ENCODE data around the gene ANAPC13.

Gene ANAPC13

DNA sequence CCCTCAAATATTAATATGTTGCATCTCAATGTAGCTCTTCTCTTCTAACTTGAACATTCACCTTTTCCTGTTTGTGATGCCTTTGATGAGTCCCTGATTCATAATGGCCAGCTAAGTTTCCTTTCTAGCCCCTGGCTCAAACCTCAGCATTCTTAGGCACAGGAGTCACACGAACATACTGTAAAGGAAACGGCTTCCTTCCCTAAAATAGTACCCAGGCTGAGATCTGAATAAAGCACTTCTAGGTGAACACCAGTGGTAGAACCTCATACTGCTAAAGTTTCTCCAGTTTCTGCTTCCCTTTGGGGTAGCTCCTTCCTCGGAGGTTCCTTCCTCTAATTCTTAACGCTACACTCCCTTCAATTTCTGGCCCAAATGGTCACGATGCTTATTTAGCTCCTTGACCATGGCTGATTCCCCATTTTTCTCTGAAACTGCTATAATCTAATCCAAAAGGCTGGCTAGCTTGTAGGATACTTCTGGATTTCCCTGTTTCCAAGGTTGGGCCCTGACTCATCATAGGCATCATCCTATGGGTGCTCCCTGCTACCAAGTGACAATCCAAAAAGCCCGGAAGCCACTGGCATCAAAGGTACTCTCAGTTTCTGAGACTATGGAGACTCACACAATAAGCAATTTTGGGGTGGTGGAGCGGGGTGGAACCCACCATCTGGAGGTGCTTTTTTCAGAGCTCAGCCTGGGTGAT is 2.4 kb downstream of the ANAPC13 start:
- no peak for DNase-seq (ENCODE audit: low spot score)

GRCh38 chr3:134482622-134483021 is 3.2 kb downstream of the ANAPC13 start:
- no peak for DNase-seq (ENCODE audit: low spot score)

DNA sequence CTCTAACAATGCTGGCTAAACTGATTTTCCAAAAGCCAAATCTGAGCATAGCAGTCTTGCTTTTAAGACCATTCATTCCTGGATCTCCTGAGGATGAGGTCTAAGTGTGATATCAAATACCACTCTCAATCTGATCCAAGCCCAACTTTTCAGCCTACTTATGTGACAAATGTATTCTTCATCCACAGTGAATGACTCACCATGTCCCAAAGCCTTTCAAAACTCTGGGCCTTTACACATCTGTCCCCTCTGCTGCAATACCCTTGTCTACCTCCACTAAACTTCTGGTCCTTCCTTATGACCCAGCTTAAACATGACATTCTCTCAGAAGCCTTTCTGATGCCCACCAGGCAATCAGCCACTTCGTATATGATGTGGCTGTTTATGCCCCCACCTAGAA is 4.6 kb downstream of the ANAPC13 start:
- no peak for DNase-seq (ENCODE audit: low spot score)

GRCh38 chr3:134480546-134480945 is 5.2 kb downstream of the ANAPC13 start:
- DNase-seq (ENCODE audit: low spot score), result no peak

- no peak for DNase-seq (ENCODE audit: low spot score)
Measured at GRCh38 chr3:134477938-134478337, 7.8 kb downstream of the ANAPC13 start.

- no peak for DNase-seq (ENCODE audit: low spot score)
Measured at GRCh38 chr3:134477002-134477401, 8.8 kb downstream of the ANAPC13 start.

- DNase-seq (ENCODE audit: low spot score), result no peak
Measured at GRCh38 chr3:134476306-134476705, 9.5 kb downstream of the ANAPC13 start.

DNA sequence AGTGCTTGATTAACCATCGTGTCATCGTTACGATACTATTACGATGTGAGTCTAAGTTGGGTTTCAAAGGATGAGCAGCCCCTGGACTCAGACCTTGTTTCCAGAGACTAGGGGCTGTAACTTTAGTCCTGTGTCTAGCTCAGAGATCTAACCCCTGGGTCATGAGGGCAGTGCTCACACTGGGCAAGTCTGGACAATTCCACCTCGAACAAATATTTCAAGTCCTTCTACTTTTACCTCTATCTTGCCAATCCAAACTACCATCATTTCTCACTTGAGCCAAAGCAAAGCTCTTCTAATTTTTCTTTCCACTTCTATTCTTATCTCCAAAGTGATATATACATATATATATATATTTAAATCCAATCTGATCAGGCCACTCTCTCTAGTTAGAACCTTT is 10.8 kb downstream of the ANAPC13 start:
- DNase-seq (ENCODE audit: low spot score), result no peak

- DNase-seq (ENCODE audit: low spot score), result peak; percentile 68
Measured at GRCh38 chr3:134473868-134474546, 11.8 kb downstream of the ANAPC13 start.

- DNase-seq (ENCODE audit: low spot score), result no peak
Measured at GRCh38 chr3:134472831-134473230, 13.0 kb downstream of the ANAPC13 start.

DNA sequence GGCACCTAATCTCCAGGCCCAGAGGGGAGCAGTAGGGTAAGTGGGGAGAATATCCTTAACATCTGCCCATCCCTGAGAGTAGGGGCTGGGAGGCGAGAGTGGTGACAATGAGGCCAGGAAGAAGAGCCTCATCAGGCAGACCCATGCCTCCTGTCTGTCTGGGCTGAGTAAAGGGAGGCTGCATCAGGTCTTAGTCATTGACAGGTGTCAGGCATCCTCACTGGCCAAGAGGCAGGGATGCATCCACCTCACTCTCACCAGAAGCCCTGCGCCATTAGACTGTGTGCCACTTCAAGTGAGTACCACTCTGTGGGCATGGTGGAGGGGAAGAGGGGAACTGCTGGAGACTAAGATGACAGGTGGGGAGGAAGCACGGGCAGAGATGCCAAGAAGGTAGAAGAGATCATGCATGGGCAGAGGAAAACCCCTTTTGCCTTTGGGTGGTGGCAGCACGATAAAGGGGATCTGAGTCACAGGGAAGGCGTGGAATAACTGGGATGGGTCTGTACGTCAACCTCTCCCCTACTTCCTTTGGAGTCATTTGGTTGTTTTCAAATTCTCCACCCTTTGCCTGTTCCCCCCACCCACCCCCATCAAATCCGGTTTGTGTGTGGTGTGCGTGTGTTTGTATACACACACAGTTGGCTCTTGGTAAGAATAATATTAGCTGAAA is 14.1 kb downstream of the ANAPC13 start:
- no peak for DNase-seq (ENCODE audit: low spot score)

GRCh38 chr3:134468519-134468918 is 17.3 kb downstream of the ANAPC13 start:
- no peak for DNase-seq (ENCODE audit: low spot score)

DNA sequence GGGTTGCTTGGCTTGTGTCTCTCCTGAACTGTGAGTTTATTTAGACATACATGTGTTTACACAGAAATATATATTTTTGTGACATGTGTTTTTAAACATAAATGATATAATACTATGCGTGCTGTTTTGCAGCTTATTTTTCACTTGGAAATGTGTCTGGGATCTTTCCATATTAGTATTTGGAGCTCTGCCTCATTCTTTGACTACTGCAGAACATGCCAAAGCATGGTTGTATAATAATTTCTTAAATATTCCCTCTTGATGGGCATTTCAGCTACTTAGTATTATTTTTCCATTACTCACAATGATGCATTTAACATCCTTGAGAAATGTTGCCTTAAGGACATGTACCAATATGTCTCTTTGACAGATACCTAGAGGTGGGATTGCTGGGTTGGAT is 19.5 kb downstream of the ANAPC13 start:
- no peak for DNase-seq (ENCODE audit: low spot score)

DNA sequence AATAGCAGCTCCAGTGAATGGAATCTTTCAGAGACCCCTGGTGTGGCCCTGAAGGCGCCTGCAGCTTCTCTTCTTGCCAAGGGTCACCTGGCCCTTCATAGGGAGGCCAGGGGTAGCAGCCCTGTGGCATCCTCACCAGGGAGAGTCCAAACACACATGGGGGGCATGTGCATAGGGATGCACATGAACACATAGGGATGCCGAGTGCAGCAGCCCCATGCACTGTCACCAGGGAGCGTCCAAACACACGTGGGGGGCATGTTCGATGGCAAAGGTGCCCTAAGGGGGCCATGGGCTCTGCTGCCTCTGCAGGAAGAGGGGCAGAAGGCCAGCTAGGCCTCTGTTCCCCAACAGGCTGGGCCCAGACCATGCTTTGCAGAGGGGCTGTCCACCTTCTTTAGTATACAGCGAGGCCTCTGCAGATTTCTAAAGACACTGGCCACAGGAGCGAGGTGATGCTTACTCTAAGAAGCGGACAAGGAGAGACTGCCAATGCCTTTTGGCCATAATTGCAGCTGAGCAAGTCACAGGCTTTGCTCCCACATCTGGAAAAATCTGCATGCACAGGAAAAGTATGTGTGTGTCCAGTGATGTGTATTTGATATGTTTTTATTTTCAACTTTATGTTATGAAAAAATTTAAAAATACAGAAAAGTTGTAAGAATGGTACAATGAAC is 21.0 kb downstream of the ANAPC13 start:
- DNase-seq (ENCODE audit: low spot score), result no peak

- no peak for DNase-seq (ENCODE audit: low spot score)
Measured at GRCh38 chr3:134464064-134464688, 21.6 kb downstream of the ANAPC13 start.

DNA sequence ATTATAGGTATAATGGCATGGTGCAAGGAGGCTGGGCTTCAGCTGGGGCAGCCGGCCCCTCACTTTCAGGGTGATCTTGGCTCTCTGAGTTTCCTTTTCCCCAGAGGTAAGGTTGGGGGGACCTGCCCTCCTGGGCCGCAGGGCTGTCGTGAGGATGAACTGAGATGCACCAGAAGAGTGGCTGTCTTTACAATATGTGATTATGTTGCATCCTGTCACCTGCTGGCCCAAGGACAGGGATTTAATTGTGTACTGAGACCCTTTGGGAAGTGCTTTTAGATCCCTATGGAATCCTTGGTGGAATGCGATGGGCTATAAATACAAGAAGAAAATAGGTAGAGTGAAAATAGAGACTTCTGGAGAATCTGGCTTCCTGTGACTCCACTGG is 22.1 kb downstream of the ANAPC13 start:
- no peak for DNase-seq (ENCODE audit: low spot score)

DNA sequence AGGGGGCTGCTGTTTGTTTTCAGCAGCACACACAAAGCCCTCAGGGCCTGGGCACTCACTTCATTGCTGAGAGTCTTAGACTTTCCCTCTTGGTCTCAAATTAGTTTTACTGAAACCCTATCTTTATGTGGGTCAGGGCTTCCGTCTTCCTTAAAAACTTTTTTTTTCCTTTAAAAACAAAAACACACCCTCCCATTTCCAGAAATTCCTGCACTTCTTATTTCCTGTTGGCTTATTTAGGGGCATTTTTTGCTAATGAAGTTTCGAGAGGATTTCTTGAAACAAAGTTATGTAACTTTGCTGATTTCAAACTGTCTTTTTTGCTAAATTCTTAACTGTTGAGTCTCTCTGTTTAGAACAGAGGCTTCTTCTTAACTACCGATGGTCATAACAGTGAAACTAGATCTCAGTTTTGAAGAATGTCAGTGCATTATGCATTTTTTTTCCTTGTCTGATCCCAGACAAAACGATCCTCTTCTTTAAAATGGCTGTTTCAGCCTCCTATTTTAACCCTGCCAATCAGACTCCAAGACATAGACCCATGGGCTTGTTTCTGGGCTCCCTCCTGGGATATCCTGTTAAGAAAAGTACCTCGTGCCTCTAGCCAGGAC is 23.3 kb downstream of the ANAPC13 start:
- DNase-seq (ENCODE audit: low spot score), result no peak

DNA sequence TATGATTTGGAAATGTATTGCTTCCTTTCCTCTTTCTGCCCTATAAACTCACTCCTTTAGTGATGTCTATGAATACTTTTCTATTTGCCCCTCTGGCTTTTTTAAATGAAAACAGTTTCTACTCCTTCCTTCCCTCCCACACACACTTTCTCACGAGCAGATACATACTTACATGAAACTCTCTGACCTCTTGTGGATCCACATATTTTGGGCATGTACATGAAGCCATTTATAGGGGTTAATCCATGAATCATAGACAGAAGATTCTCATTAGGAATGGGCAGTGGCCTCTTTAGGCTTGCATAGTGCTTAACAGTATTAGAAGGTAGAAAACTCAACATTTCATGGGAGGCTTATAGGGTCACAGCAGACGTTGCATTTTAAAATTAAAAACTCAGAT is 24.8 kb downstream of the ANAPC13 start:
- DNase-seq (ENCODE audit: low spot score), result no peak

- no peak for DNase-seq (ENCODE audit: low spot score)
Measured at GRCh38 chr3:134459562-134459961, 26.2 kb downstream of the ANAPC13 start.

DNA sequence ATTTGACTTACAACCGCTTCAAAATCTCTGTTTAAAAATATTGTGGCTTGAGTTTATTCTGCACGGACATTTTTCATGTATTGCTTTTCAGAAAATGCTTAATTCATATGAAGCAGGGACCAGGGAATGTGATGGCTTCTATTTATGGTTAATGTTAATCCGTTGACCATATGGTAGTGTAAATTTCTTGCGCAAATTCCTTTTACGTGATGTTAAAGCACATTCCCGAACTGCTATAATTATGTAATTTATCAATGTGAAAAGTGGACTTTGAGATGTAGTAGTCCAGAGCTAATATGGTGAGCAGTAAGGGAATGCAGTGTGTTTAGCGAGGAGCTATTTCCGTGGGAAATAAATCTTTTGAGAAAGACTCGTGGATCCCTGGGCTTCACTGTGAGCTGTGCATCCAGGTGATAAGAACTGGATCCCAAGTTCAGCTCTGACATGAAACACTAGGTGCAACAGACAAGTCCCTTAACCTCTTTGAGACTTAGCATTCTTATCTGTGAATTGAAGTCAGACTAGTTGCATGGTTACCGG is 27.3 kb downstream of the ANAPC13 start:
- DNase-seq (ENCODE audit: low spot score), result no peak
